ENCODE data around the gene GHR. TPM values are rescaled to one million over a fixed set of nuclear protein-coding genes. Genes with fewer than 3 reads are reported as not detected.
"Not testable (repeated sequence)": the region's sequence is repeated elsewhere in the genome, so short reads cannot be mapped to it uniquely, and the experiment has no call there.

Gene GHR
- total RNA-seq, 1 donor from 2014 or later: 1.2 TPM

- no peak for DNase-seq
Measured at GRCh38 chr5:42719034-42719433, 295.8 kb downstream of the GHR start.

DNA sequence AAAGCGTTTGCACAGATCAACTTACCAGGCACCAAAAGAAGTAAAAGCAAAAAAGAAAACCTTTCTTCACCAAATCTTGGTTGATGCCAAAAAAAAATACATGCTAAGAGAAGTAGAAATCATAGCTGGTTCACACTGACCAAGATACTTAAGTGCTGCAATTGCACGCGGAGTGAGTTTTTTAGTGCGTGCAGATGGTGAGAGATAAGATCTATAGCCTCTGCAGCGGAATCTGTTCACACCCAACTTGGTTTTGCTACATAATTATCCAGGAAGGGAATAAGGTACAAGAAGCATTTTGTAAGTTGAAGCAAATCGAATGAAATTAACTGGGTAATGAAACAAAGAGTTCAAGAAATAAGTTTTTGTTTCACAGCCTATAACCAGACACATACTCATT is 297.0 kb downstream of the GHR start:
- no peak for DNase-seq

- no peak for DNase-seq
Measured at GRCh38 chr5:42721484-42721883, 298.2 kb downstream of the GHR start.

DNA sequence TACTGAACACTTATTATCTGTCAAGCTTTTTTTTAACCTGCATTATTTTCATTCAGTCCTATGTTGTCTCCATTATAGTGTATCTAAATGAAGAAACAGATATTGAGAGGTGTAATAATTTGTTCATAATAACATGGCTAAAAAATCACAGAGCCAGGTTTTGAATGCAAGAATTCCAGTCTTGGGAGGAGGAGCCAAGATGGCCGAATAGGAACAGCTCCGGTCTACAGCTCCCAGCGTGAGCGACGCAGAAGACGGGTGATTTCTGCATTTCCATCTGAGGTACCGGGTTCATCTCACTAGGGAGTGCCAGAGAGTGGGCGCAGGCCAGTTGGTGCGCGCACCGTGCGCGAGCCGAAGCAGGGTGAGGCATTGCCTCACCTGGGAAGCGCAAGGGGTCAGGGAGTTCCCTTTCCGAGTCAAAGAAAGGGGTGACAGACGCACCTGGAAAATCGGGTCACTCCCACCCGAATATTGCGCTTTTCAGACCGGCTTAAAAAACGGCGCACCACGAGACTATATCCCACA is 311.4 kb downstream of the GHR start:
- not testable (repeated sequence) for DNase-seq

GRCh38 chr5:42740920-42741319 is 317.7 kb downstream of the GHR start:
- no peak for DNase-seq

GRCh38 chr5:42745426-42745825 is 322.2 kb downstream of the GHR start:
- no peak for DNase-seq

- no peak for DNase-seq
Measured at GRCh38 chr5:42745856-42746255, 322.6 kb downstream of the GHR start.

DNA sequence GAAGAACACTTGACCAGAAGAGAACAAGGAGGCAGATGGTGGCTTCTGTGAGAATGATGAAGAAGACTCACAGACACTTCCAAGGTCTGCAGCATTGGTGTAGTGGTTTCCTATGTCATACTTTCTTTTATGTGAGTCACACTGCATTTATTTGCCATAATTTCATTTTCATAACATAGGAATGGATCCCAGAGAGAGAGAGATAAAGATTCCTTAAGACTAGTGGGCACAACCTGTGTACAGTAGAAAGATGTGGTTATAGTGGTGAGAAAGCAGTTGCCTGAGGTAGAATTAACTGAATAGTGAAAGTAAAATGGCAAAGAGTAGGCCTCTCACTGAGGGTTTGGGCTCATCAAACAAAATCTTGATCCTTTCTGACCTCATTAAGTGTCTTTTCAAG is 325.8 kb downstream of the GHR start:
- no peak for DNase-seq

- DNase-seq: no peak
Measured at GRCh38 chr5:42750507-42750906, 327.3 kb downstream of the GHR start.

DNA sequence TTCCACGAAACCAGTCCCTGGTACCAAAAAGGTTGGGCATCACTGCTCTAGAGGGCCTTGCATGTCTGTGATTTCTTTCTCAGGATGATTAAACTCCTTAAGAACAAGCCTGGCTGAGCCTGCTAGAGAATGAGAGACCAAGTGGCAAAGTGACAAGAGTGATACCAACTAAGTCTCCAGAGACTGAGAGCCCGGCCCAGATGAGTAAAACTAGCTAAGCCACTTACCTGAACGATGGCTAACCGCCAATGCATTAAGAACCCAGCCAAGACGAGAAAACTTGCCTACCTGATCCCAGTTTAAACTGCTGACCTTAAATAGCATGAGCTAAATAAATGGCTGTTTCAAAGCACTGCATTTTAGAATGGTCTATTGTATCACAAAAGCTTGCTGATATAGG is 327.8 kb downstream of the GHR start:
- no peak for DNase-seq

- DNase-seq: no peak
Measured at GRCh38 chr5:42753099-42753498, 329.9 kb downstream of the GHR start.

GRCh38 chr5:42756606-42757601 is 333.7 kb downstream of the GHR start, which contains the start of gene CCDC152:
Gene CCDC152, plus strand, starts transcription at chr5:42756818. Its CDS starts 2,304 bp downstream, at chr5:42759122.
- peak; percentile 10 for DNase-seq

GRCh38 chr5:42759456-42759855 is 336.2 kb downstream of the GHR start:
- DNase-seq: no peak

DNA sequence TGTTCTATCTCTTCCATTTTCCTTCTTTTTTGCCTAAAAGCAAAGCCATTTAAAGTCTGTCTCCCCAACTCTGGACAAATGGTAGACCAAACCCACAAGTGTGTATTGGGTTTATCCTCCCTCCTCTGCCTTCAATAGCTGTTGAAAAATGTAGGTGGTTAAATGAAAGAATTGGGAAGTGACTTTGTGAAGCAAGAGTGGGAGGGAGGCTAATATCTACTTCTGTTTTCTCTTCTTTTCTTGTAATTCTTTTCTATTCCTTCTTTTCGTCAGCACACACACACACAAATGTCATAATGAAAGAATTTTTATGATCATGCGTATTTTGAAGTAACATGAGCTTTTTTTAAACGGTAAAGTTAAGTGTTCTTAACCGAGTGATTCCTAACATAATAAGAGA is 337.2 kb downstream of the GHR start:
- DNase-seq: no peak

DNA sequence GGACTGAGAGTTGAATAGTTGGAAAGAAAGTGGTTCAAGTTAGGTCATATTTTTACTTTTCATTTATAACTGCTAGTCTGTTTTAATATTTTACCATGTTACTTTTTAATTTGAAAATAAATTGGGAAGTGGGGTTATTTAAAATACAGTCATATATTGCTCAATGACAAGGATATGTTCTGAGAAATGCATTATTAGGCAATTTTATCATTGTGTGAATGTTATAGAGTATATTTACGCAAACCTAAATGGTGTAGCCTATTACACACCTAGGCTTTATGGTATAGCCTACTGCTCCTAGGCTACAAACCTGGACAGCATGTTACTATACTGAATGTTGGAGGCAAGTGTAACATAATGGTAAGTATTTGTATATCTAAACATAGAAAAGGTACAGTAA is 338.6 kb downstream of the GHR start:
- DNase-seq: no peak

- DNase-seq: no peak
Measured at GRCh38 chr5:42767491-42768105, 344.4 kb downstream of the GHR start.

DNA sequence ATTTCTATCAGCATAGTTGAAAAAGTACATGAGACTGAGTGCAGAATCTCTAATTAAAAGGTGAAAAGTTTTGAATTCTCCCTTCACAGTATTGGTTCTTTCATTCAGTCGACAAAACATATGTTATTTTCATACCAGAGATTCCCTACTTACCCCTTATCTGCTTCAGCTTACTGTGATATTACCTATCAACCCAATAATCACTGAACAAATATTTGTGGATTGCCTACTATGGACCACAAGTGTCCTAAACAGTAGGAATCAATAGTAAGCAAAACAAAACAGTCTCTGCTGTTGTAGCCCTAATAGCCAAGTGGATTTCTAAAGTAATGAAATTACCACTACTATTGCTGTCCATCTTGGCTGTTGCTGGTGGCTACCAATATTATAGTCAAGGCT is 344.9 kb downstream of the GHR start:
- DNase-seq: no peak

- DNase-seq: no peak
Measured at GRCh38 chr5:42770003-42770402, 346.8 kb downstream of the GHR start.

All from occipital lobe (tissue), 2 donors.